Measurements from ENCODE around the gene XRCC1.

The XRCC1 gene

GRCh38 chr19:43504426-43505185 lies 70.7 kb downstream of the XRCC1 start, which contains the start of gene PHLDB3:
Gene PHLDB3, minus strand, starts transcription at chr19:43504746. Its CDS starts 628 bp downstream, at chr19:43504118.
- Histone ChIP-seq H3K27me3 (ENCODE audit: insufficient read depth, low read length) (no peaks in the 10 kb centered on the region), H3K9me3 (ENCODE audit: low read length) (no peaks in the 10 kb centered on the region), H3K36me3 (ENCODE audit: insufficient read depth, low read length) (peaks cover 5% of the 10 kb centered on the region), H3K4me1 (ENCODE audit: insufficient read depth, low read length) (peaks cover 12% of the 10 kb centered on the region), H2AFZ (ENCODE audit: low read depth, low read length) (peak within 1 kb of the TSS; percentile 96), H3K4me3 (ENCODE audit: low read length) (peak within 1 kb of the TSS; percentile 71)

GRCh38 chr19:43503501-43504425 lies 71.6 kb downstream of the XRCC1 start:
- peak overlapping the region; percentile 71 for H3K4me3 ChIP-seq (ENCODE audit: low read length)
- H3K36me3 ChIP-seq (ENCODE audit: insufficient read depth, low read length): peaks cover 2% of the 10 kb centered on the region
- no peaks in the 10 kb centered on the region for H3K27me3 ChIP-seq (ENCODE audit: insufficient read depth, low read length)
- H3K4me1 ChIP-seq (ENCODE audit: insufficient read depth, low read length): peaks cover 12% of the 10 kb centered on the region
- H2AFZ ChIP-seq (ENCODE audit: low read depth, low read length): peak overlapping the region; percentile 96
- H3K9me3 ChIP-seq (ENCODE audit: low read length): no peaks in the 10 kb centered on the region

DNA sequence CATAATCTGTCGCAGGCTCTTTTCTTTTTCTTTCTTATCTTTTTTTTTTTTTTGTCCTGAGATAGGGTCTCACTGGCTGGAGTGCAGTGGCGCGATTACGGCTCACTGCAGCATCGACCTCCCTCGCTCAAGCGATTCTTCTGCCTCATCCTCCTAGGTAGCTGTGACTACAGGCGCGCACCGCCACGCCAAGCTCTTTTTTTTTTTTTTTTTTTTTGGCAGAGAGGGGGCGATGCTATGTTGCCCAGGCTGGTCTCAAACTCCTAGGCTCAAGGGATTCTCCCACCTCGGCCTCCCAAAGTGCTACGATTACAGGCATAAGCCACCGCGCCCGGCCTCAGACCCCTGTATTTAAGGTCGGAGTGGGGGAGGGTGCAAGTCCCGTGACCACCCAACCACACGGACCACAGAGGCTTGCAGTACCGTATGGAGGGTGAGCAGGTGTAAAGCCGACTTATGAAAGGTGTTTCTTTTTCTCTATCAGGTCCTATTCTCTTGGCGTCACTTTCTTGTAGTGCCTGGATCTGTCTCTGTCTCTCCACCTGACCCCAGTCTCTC lies 72.8 kb downstream of the XRCC1 start:
- no peak overlapping the region for H2AFZ ChIP-seq (ENCODE audit: low read depth, low read length)
- H3K9me3 ChIP-seq (ENCODE audit: low read length): no peaks in the 10 kb centered on the region
- H3K4me3 ChIP-seq (ENCODE audit: low read length): no peak overlapping the region
- no peaks in the 10 kb centered on the region for H3K27me3 ChIP-seq (ENCODE audit: insufficient read depth, low read length)
- H3K36me3 ChIP-seq (ENCODE audit: insufficient read depth, low read length): no peaks in the 10 kb centered on the region
- peaks cover 12% of the 10 kb centered on the region for H3K4me1 ChIP-seq (ENCODE audit: insufficient read depth, low read length)

DNA sequence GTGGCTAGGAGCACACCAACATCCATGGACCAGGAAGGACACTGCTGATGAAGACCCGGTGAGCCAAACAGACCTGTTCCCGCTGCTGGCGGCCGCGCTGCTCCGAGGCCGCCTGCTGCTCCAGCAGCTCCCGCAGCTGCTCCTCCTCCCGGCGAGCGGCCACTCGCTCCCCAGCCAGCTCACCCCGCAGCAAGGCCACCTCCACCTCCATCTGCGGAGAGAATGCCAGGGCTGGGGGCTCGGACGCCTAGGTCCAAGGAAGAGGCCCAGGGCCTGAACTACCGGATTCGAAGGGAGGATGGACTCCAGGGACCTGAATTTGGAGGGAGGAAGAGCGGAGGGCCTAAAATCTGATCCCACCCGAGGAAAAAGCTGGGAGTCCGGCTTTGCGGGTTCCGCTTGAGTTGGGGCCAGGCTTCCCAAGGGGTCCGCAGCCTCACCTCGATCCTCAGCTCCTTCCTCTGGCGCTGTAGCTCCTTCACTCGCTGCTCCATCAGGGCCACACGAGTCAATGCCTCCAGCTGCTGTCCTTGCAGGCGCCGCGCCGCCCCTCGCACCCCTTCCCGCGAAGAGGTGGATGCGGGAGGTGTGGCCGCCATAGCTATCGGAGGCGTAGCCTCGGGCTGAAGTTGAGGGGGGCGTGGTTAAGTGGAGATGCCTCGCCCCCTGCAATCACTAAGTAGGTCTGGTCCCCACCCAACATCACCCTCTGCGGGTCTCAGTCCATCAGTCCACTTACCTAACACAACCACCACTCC lies 73.5 kb downstream of the XRCC1 start:
- H3K4me3 ChIP-seq (ENCODE audit: low read length): no peak overlapping the region

DNA sequence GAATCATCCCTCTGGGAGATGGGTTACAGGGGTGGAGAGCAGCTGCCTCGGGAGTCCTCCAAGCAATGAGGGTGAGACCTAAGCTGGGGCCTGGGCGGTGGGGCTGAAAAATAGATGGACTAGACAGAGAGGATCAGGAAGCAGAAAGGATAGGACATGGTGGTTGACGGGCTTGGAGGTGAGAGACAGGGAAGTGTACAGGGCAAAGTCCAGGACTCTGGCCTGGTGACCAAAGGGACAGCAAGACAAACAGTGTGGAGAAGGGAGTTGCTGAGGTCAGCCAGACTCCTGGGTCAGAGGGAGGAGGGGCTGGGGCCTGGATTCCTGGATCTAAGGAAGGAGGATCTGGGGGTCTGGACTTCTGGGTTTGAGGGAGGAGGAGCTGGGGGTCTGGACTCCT lies 76.3 kb downstream of the XRCC1 start:
- Histone ChIP-seq H3K4me1 (ENCODE audit: insufficient read depth, low read length) (peaks cover 4% of the 10 kb centered on the region), H2AFZ (ENCODE audit: low read depth, low read length) (no peak overlapping the region), H3K9me3 (ENCODE audit: low read length) (no peaks in the 10 kb centered on the region), H3K36me3 (ENCODE audit: insufficient read depth, low read length) (peaks cover 5% of the 10 kb centered on the region), H3K27me3 (ENCODE audit: insufficient read depth, low read length) (no peaks in the 10 kb centered on the region), H3K4me3 (ENCODE audit: low read length) (no peak overlapping the region)

More for the DNA sequence above, 73.5 kb downstream of the XRCC1 start:
- Histone ChIP-seq H3K9me3 (ENCODE audit: low read length) (no peaks in the 10 kb centered on the region), H3K4me1 (ENCODE audit: insufficient read depth, low read length) (peaks cover 12% of the 10 kb centered on the region), H2AFZ (ENCODE audit: low read depth, low read length) (no peak overlapping the region), H3K36me3 (ENCODE audit: insufficient read depth, low read length) (peaks cover 2% of the 10 kb centered on the region), H3K27me3 (ENCODE audit: insufficient read depth, low read length) (no peaks in the 10 kb centered on the region)

- Histone ChIP-seq H3K9me3 (ENCODE audit: low read length) (no peaks in the 10 kb centered on the region), H3K27me3 (ENCODE audit: insufficient read depth, low read length) (no peaks in the 10 kb centered on the region), H3K36me3 (ENCODE audit: insufficient read depth, low read length) (peaks cover 5% of the 10 kb centered on the region), H3K4me3 (ENCODE audit: low read length) (no peak overlapping the region), H2AFZ (ENCODE audit: low read depth, low read length) (no peak overlapping the region), H3K4me1 (ENCODE audit: insufficient read depth, low read length) (peaks cover 2% of the 10 kb centered on the region)
These were observed 77.0 kb downstream of the XRCC1 start for GRCh38 chr19:43498233-43498842.

DNA sequence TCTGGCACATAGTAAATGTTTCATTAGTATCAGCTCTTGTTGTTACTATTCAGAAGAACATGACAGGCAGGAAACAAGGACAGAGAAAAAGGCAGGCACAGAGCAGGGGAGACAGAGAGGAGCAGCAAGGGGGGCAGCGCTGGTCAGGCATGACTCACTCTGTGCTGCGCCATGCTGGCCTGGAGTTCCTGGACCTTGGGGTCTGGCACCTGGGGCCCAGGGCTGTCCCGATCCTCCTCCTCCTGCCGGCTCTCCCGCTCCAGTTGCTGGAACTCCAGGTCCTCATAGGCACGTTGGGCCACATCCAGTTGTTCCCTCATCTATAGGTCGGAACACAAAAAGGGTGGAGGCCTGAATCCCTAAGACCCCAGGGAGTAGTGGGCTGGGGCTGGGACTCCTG lies 78.4 kb downstream of the XRCC1 start:
- no peaks in the 10 kb centered on the region for H3K27me3 ChIP-seq (ENCODE audit: insufficient read depth, low read length)

GRCh38 chr19:43495082-43495481 lies 80.2 kb downstream of the XRCC1 start:
- no peaks in the 10 kb centered on the region for H3K4me1 ChIP-seq (ENCODE audit: insufficient read depth, low read length)
- H3K27me3 ChIP-seq (ENCODE audit: insufficient read depth, low read length): no peaks in the 10 kb centered on the region
- peaks cover 5% of the 10 kb centered on the region for H3K36me3 ChIP-seq (ENCODE audit: insufficient read depth, low read length)
- H3K9me3 ChIP-seq (ENCODE audit: low read length): no peaks in the 10 kb centered on the region
- no peak overlapping the region for H2AFZ ChIP-seq (ENCODE audit: low read depth, low read length)
- H3K4me3 ChIP-seq (ENCODE audit: low read length): no peak overlapping the region

More for the DNA sequence above, 78.4 kb downstream of the XRCC1 start:
- H3K4me3 ChIP-seq (ENCODE audit: low read length): no peak overlapping the region
- H3K4me1 ChIP-seq (ENCODE audit: insufficient read depth, low read length): no peaks in the 10 kb centered on the region
- no peaks in the 10 kb centered on the region for H3K9me3 ChIP-seq (ENCODE audit: low read length)
- H2AFZ ChIP-seq (ENCODE audit: low read depth, low read length): no peak overlapping the region
- H3K36me3 ChIP-seq (ENCODE audit: insufficient read depth, low read length): peaks cover 5% of the 10 kb centered on the region
